Adipose tissue (tissue), 3 donors: ENCODE data around the gene RRAGA. TPM values are rescaled to one million over a fixed set of nuclear protein-coding genes. Genes with fewer than 3 reads are reported as not detected.
"Not testable (repeated sequence)": the region's sequence is repeated elsewhere in the genome, so short reads cannot be mapped to it uniquely, and the experiment has no call there.

Experiments used
- H3K27ac ChIP-seq: one replicate; pipeline ENCODE4 v1.5.1; 2013; ENCODE audit warnings: low read depth, low read length
- WGBS, 3 donors: extraction: QIAGEN DNeasy Blood & Tissue Kit; methylation state at CpG; one replicate each; pipeline ENCODE4 v1.1.7; 2013; 5-methylcytosine and 5-hydroxymethylcytosine counted together
- polyA plus RNA-seq, 3 donors: library from polyadenylated mRNA; stranded (reverse); fragments of 200-250 nt; gene quantifications; one replicate each; pipeline ENCODE4 v1.2.3, GENCODE V29; 2013
- donor health status: healthy with polysubstance abuse.
- donor health status: Bipolar disorder and iron deficiency.
- donor health status: healthy.

RRAGA gene
- 10 to 100 TPM; 40.0 to 98.2 (median 84.8) TPM for polyA plus RNA-seq

GRCh38 chr9:19048966-19049916 lies at the start of gene RRAGA:
TSS of gene RRAGA (plus strand) at chr9:19049427. CDS start at chr9:19049660, 233 bp downstream.
- WGBS, 3 donors: 0% methylated on average over 76 to 82 of the region's 82 CpGs
- H3K27ac ChIP-seq: peak within 1 kb of the TSS; percentile 71

GRCh38 chr9:19000133-19000532 lies 49.1 kb upstream of the RRAGA start:
- no peak overlapping the region for H3K27ac ChIP-seq
- WGBS, 3 donors: 87 to 89% (median 88%) methylated on average over 15 to 16 of the region's 16 CpGs

- WGBS, 3 donors: 73 to 78% (median 77%) methylated on average over 5 of the region's 5 CpGs
- no peak overlapping the region for H3K27ac ChIP-seq
Measured at GRCh38 chr9:19009391-19009965, 39.7 kb upstream of the RRAGA start.

GRCh38 chr9:19018201-19018600 lies 31.0 kb upstream of the RRAGA start:
- no peak overlapping the region for H3K27ac ChIP-seq
- 42 to 66% (median 50%) methylated on average over 4 of the region's 4 CpGs for WGBS, 3 donors

- H3K27ac ChIP-seq: no peak overlapping the region
- WGBS, 3 donors: 57 to 73% (median 70%) methylated on average over 3 of the region's 3 CpGs
Measured at GRCh38 chr9:19020886-19021455, 28.3 kb upstream of the RRAGA start.

- 94 to 96% (median 94%) methylated on average over 2 of the region's 2 CpGs for WGBS, 3 donors
- H3K27ac ChIP-seq: not testable (repeated sequence)
Measured at GRCh38 chr9:19021649-19022048, 27.6 kb upstream of the RRAGA start.

GRCh38 chr9:19022206-19022605 lies 27.0 kb upstream of the RRAGA start:
- no peak overlapping the region for H3K27ac ChIP-seq
- WGBS, 3 donors: 94 to 100% (median 97%) methylated on average over 2 of the region's 2 CpGs

GRCh38 chr9:19023078-19023477 lies 26.1 kb upstream of the RRAGA start:
- H3K27ac ChIP-seq: no peak overlapping the region
- 81 to 92% (median 87%) methylated on average over 5 of the region's 5 CpGs for WGBS, 3 donors

- 85 to 89% (median 85%) methylated on average over 6 of the region's 6 CpGs for WGBS, 3 donors
Measured at GRCh38 chr9:19026375-19026774, 22.9 kb upstream of the RRAGA start.

GRCh38 chr9:19027825-19028224 lies 21.4 kb upstream of the RRAGA start:
- H3K27ac ChIP-seq: no peak overlapping the region
- WGBS, 3 donors: 91 to 93% (median 93%) methylated on average over 22 of the region's 22 CpGs

More at GRCh38 chr9:19026375-19026774, 22.9 kb upstream of the RRAGA start:
- H3K27ac ChIP-seq: no peak overlapping the region

- WGBS, 3 donors: 22 to 33% (median 31%) methylated on average over 8 of the region's 8 CpGs
- H3K27ac ChIP-seq: no peak overlapping the region
Measured at GRCh38 chr9:19028835-19029451, 20.3 kb upstream of the RRAGA start.

GRCh38 chr9:19030899-19031298 lies 18.3 kb upstream of the RRAGA start:
- WGBS, 3 donors: 88 to 96% (median 94%) methylated on average over 1 of the region's 1 CpG
- no peak overlapping the region for H3K27ac ChIP-seq

- H3K27ac ChIP-seq: no peak overlapping the region
- WGBS, 3 donors: 60 to 78% (median 67%) methylated on average over 14 of the region's 14 CpGs
Measured at GRCh38 chr9:19032406-19032805, 16.8 kb upstream of the RRAGA start.

- 69 to 90% (median 88%) methylated on average over 20 of the region's 20 CpGs for WGBS, 3 donors
- no peak within 1 kb of the TSS for H3K27ac ChIP-seq
Measured at GRCh38 chr9:19033015-19033414, 16.2 kb upstream of the RRAGA start, which contains the start of gene SAXO1. TSS of gene SAXO1 (minus strand) at chr9:19033209. CDS start at chr9:19032908, 301 bp downstream.

GRCh38 chr9:19036611-19037010 lies 12.6 kb upstream of the RRAGA start:
- WGBS, 3 donors: 95 to 98% (median 97%) methylated on average over 5 of the region's 5 CpGs

GRCh38 chr9:19049917-19050636 lies 850 bp downstream of the RRAGA start:
- H3K27ac ChIP-seq: no peak overlapping the region
- 2 to 7% (median 7%) methylated on average over 33 of the region's 33 CpGs for WGBS, 3 donors

More at GRCh38 chr9:19036611-19037010, 12.6 kb upstream of the RRAGA start:
- no peak overlapping the region for H3K27ac ChIP-seq

GRCh38 chr9:19050637-19051591 lies 1.7 kb downstream of the RRAGA start:
- 49 to 71% (median 67%) methylated on average over 12 of the region's 12 CpGs for WGBS, 3 donors
- H3K27ac ChIP-seq: no peak overlapping the region
